GM12878 (cell line): ENCODE data around the gene TOM1L2. TPM values are rescaled to one million over a fixed set of nuclear protein-coding genes. Genes with fewer than 3 reads are reported as not detected.

Experiments
- ASH2L ChIP-seq: fragments of 300-600, 200-600 bp; sonication (generic); IDR thresholded peaks from 2 replicates; pipeline ENCODE4 v1.6.1; 2017; ENCODE audit warnings: low read depth, mild to moderate bottlenecking, borderline replicate concordance
- ATF7 ChIP-seq: fragments of 450-650 bp; IDR thresholded peaks from 2 replicates; pipeline ENCODE4 v1.6.1; 2016; ENCODE audit warnings: low read depth, mild to moderate bottlenecking
- BHLHE40 ChIP-seq, 2 experiments: fragments of 450-650 bp in 1 of 2; IDR thresholded peaks; 2 replicates each; pipeline ENCODE4 v1.6.1; 2011 to 2017; ENCODE audit warnings: low read depth in 2 of 2, borderline replicate concordance in 1 of 2, improper control_type of control experiment in 1 of 2, low read length in 1 of 2, mild to moderate bottlenecking in 1 of 2
- CREM ChIP-seq: IDR thresholded peaks from 2 replicates; pipeline ENCODE4 v1.6.1; 2014; ENCODE audit warnings: antibody characterized with exemption, low read depth
- EED ChIP-seq: sonication (generic); IDR thresholded peaks from 2 replicates; pipeline ENCODE4 v1.6.1; 2016; ENCODE audit warnings: antibody characterized with exemption, low read depth
- EP300 ChIP-seq, 2 experiments: fragments of 150-350 bp in 1 of 2; IDR thresholded peaks; 2 replicates each; pipeline ENCODE4 v1.6.1; 2011 to 2012; ENCODE audit warnings: low read depth in 2 of 2, low read length in 2 of 2, borderline replicate concordance in 1 of 2, improper control_type of control experiment in 1 of 2, inconsistent platforms in 1 of 2; ENCODE audit not compliant: control insufficient read depth in 1 of 2
- GABPA ChIP-seq: IDR thresholded peaks from 2 replicates; pipeline ENCODE4 v1.6.1; 2014; ENCODE audit warnings: antibody characterized with exemption, low read depth, mild to moderate bottlenecking, inconsistent platforms
- IKZF1 ChIP-seq: fragments of 450-650 bp; conservative IDR thresholded peaks from 2 replicates; pipeline ENCODE4 v1.6.1; 2017; ENCODE audit warnings: antibody characterized with exemption, mild to moderate bottlenecking
- IRF4 ChIP-seq: IDR thresholded peaks from 2 replicates; pipeline ENCODE4 v1.6.1; 2011; ENCODE audit warnings: low read depth, low read length
- JUNB ChIP-seq: IDR thresholded peaks from 2 replicates; pipeline ENCODE4 v1.6.1; 2016; ENCODE audit warnings: antibody characterized with exemption, mild to moderate bottlenecking
- JUND ChIP-seq: IDR thresholded peaks from 2 replicates; pipeline ENCODE4 v1.6.1; 2012; ENCODE audit warnings: low read depth, mild to moderate bottlenecking, low read length, improper control_type of control experiment, moderate library complexity
- NFXL1 ChIP-seq: fragments of 450-650 bp; IDR thresholded peaks from 2 replicates; pipeline ENCODE4 v1.6.1; 2017; ENCODE audit warnings: antibody characterized with exemption, mild to moderate bottlenecking, borderline replicate concordance
- POU2F2 ChIP-seq: IDR thresholded peaks from 3 replicates; pipeline ENCODE4 v1.6.1; 2011; ENCODE audit warnings: low read depth, mild to moderate bottlenecking, low read length, borderline replicate concordance
- RELA ChIP-seq: fragments of 450-650 bp; IDR thresholded peaks from 2 replicates; pipeline ENCODE4 v1.8.0; 2014; ENCODE audit warnings: borderline replicate concordance; ENCODE audit not compliant: partially characterized antibody
- SKIL ChIP-seq: fragments of 450-650 bp; IDR thresholded peaks from 2 replicates; pipeline ENCODE4 v1.6.1; 2017; ENCODE audit warnings: mild to moderate bottlenecking, low read depth, inconsistent platforms; ENCODE audit not compliant: poor library complexity, severe bottlenecking
- SMAD1 ChIP-seq: fragments of 450-650 bp; IDR thresholded peaks from 2 replicates; pipeline ENCODE4 v1.6.1; 2018; ENCODE audit warnings: mild to moderate bottlenecking, low read depth; ENCODE audit not compliant: partially characterized antibody
- TCF3 ChIP-seq: IDR thresholded peaks from 2 replicates; pipeline ENCODE4 v1.6.1; 2012; ENCODE audit warnings: low read depth, mild to moderate bottlenecking, low read length, borderline replicate concordance; ENCODE audit not compliant: insufficient read depth
- USF1 ChIP-seq: IDR thresholded peaks from 2 replicates; pipeline ENCODE4 v1.6.1; 2011; ENCODE audit warnings: borderline replicate concordance, low read depth, mild to moderate bottlenecking, moderate library complexity, mixed read lengths, low read length; ENCODE audit not compliant: insufficient read depth; ENCODE audit errors: extremely low read length
- polyA plus RNA-seq, 11 experiments: library from polyadenylated mRNA; depleted of rRNA in 4 of 11; unstranded in 6 of 11; stranded (reverse) in 5 of 11; fragments of >200 nt; fragmentation: Nextera tagmentation in 4 of 11; fragmentation: Illumina TruSeq in 1 of 11; extraction: Ambion mirVana in 4 of 11; extraction: Trizol in 1 of 11; gene quantifications; 1 replicate in 1 of 11; 2 replicates in 10 of 11; pipeline versions ENCODE4 v1.2.1 to v1.2.3, GENCODE V29; 2011 to 2016; ENCODE audit warnings: inconsistent platforms in 2 of 11, missing spikeins in 2 of 11, low read depth in 1 of 11
- total RNA-seq, 4 experiments: library from RNA; depleted of rRNA in 3 of 4; stranded (reverse); fragments of >200 nt in 3 of 4; fragmentation: Illumina TruSeq in 1 of 4; extraction: Trizol in 1 of 4; gene quantifications; 2 replicates each; pipeline versions ENCODE4 v1.2.1 to v1.2.3, GENCODE V29; 2013 to 2021
- TF ChIP-seq, protein P1 (sequence below): IDR thresholded peaks from 2 replicates; pipeline ENCODE4 v1.6.1; 2011; ENCODE audit warnings: mild to moderate bottlenecking, low read depth, low read length, moderate library complexity; ENCODE audit not compliant: insufficient replicate concordance
- TF ChIP-seq, protein P2 (sequence below): IDR thresholded peaks from 2 replicates; pipeline ENCODE4 v1.6.1; 2011; ENCODE audit warnings: low read depth, mild to moderate bottlenecking, low read length, moderate library complexity, borderline replicate concordance; ENCODE audit errors: extremely low read depth

Gene TOM1L2
- total and polyA plus RNA-seq, 10 of the 15 experiments (the other 5 are each of a cell fraction or from before 2014, with no cell fraction given): 0.19 to 19.2 (median 8.1) TPM

DNA sequence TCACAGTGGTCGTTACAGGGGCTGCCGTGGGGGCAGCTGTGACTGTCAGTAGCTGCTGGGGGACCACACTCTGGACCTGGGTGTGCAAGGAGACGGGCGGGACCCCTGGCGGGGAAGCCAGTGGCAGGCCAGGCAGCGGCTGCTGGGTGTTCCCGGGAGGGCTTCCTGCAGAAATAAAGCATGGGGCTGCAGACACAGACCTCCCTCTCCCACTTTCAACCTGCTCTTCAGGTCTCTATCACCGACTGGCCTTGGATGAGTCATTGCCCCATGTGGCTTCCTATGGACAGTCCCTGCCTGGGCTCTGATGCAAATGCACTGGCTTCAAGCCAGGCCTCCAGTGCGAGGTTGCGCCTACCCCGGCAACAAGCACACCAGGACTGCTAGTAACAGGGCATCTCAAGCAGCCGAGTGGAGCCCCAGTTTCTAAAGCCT is 152.6 kb downstream of the TOM1L2 start (continued):
- TF ChIP-seq EP300 (IDR thresholded peaks at IDR 0.05; ENCODE audit: borderline replicate concordance in 1 of 2, control insufficient read depth in 1 of 2, low read depth in 2 of 2, low read length in 2 of 2) (peak in 1 of 2 experiments; percentile 30; a peak in 1 of 4 replicates), JUND (peak; percentile 64; the same call in 1 of the 2 replicates), RELA (peak; percentile 88), EED (peak; percentile 27; the same call in 1 of the 2 replicates), ATF7 (peak; percentile 42), BHLHE40 (IDR thresholded peaks at IDR 0.05; ENCODE audit: borderline replicate concordance in 1 of 2, low read depth in 2 of 2, low read length in 1 of 2) (peak in 1 of 2 experiments; percentile 35; a peak in 1 of 4 replicates), USF1 (peak; percentile 9), SKIL (peak; percentile 71), ASH2L (no peak), NFXL1 (no peak), CREM (peak; percentile 23; the same call in 1 of the 2 replicates), POU2F2 (peak; percentile 98; the same call in 2 of the 3 replicates), GABPA (no peak), JUNB (peak; percentile 63), IRF4 (0 out of 2 replicates have a peak, but pooled peaks have one; percentile 32), SMAD1 (peak; percentile 72), TCF3 (no peak), IKZF1 (no peak; the same call in 1 of the 2 replicates)
- TF ChIP-seq, protein P1, sequence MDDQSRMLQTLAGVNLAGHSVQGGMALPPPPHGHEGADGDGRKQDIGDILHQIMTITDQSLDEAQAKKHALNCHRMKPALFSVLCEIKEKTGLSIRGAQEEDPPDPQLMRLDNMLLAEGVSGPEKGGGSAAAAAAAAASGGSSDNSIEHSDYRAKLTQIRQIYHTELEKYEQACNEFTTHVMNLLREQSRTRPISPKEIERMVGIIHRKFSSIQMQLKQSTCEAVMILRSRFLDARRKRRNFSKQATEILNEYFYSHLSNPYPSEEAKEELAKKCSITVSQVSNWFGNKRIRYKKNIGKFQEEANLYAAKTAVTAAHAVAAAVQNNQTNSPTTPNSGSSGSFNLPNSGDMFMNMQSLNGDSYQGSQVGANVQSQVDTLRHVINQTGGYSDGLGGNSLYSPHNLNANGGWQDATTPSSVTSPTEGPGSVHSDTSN: no peak
- TF ChIP-seq, protein P2, sequence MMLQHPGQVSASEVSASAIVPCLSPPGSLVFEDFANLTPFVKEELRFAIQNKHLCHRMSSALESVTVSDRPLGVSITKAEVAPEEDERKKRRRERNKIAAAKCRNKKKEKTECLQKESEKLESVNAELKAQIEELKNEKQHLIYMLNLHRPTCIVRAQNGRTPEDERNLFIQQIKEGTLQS: no peak; the same call in 1 of the 2 replicates
